K562 (cell line): Measurements from ENCODE around the gene CPNE8. TPM values are rescaled to one million over a fixed set of nuclear protein-coding genes. Genes with fewer than 3 reads are reported as not detected.

Source experiments
- ATAC-seq: fragments of 200-7000 bp; cut with Tn5 transposase; 3 replicates; pipeline ENCODE4 v1.9.1; 2020; ENCODE audit warnings: moderate library complexity
- BruUV-seq: library from RNA; stranded (reverse); fragments of 400-500 nt; replicated peaks from 2 replicates; lab custom pipeline; 2021; lab: Mats Ljungman, UMichigan
- CTCF ChIA-PET: fragments of 300-600 bp; formaldehyde crosslinking; extraction: SDS; loops from one replicate; lab custom pipeline; 2021; ENCODE audit warnings: low intra/inter-chr PET ratio; lab: Yijun Ruan, JAX
- POLR2A ChIA-PET: fragments of 300-600, 350-650 bp; sonication (Branson Sonifier 250); formaldehyde crosslinking; extraction: SDS; loops from one replicate; lab custom pipeline; 2021; ENCODE audit warnings: antibody characterized with exemption, inconsistent platforms; lab: Yijun Ruan, JAX
- DNase-seq, 4 experiments: peaks; one replicate each; pipeline versions ENCODE4 v3.0.0 to v3.0.0-alpha.2; 2011 to 2018; ENCODE audit warnings: low spot score in 3 of 4, mixed read lengths in 3 of 4; ENCODE audit errors: extremely low read depth in 1 of 4
- FAIRE-seq: peaks from 2 replicates; lab custom pipeline; 2011; peaks lifted over from hg19 to GRCh38; lab: Jason Lieb, UNC
- H2AFZ ChIP-seq: 2 replicates; pipeline ENCODE4 v1.6.0; 2011; ENCODE audit warnings: low read depth, low read length, control low read depth, inconsistent platforms
- H3K27ac ChIP-seq: fragments of 200-600 bp; 3 replicates; pipeline ENCODE4 v1.8.0; 2011; ENCODE audit warnings: low read depth, mild to moderate bottlenecking, control low read depth, inconsistent platforms, low read length, moderate library complexity, mixed read lengths; ENCODE audit errors: extremely low read depth
- H3K27me3 ChIP-seq, 2 experiments: fragments of 300-600 bp in 1 of 2; 2 replicates in 1 of 2; 3 replicates in 1 of 2; pipeline versions ENCODE4 v1.6.0 to v1.8.0; 2011; ENCODE audit warnings: inconsistent platforms in 2 of 2, low read length in 2 of 2, mild to moderate bottlenecking in 1 of 2, mixed read lengths in 1 of 2, moderate library complexity in 1 of 2; ENCODE audit not compliant: control insufficient read depth in 2 of 2, insufficient read depth in 2 of 2
- H3K36me3 ChIP-seq: fragments of 300-600 bp; 3 replicates; pipeline ENCODE4 v1.8.0; 2011; ENCODE audit warnings: mild to moderate bottlenecking, low read length, inconsistent platforms; ENCODE audit not compliant: control insufficient read depth, insufficient read depth
- H3K4me1 ChIP-seq, 2 experiments: fragments of 200-600 bp in 1 of 2; replicated peaks in 1 of 2; 2 replicates in 1 of 2; 3 replicates in 1 of 2; pipeline versions ENCODE4 v1.5.1 to v1.8.0; 2011; ENCODE audit warnings: inconsistent platforms in 2 of 2, low read length in 2 of 2, mild to moderate bottlenecking in 1 of 2, mixed read lengths in 1 of 2, moderate library complexity in 1 of 2; ENCODE audit not compliant: control insufficient read depth in 2 of 2, insufficient read depth in 2 of 2
- H3K4me2 ChIP-seq: 2 replicates; pipeline ENCODE4 v1.6.1; 2011; ENCODE audit warnings: low read length, control low read depth, inconsistent platforms, mixed read lengths; ENCODE audit not compliant: insufficient read depth
- H3K4me3 ChIP-seq: fragments of 200-600 bp; sonication (generic), shearing (Covaris generic); 2 replicates; pipeline ENCODE4 v1.5.1; 2016; ENCODE audit warnings: control low read depth, inconsistent platforms
- H3K79me2 ChIP-seq: fragments of 200-600 bp; 3 replicates; pipeline ENCODE4 v1.8.0; 2011; ENCODE audit warnings: low read length, inconsistent platforms; ENCODE audit not compliant: control insufficient read depth, insufficient read depth
- H3K9ac ChIP-seq, 2 experiments: 2 replicates each; pipeline versions ENCODE4 v1.6.0 to v1.6.1; 2011; ENCODE audit warnings: low read depth in 2 of 2, low read length in 2 of 2, control low read depth in 1 of 2, inconsistent platforms in 1 of 2, mild to moderate bottlenecking in 1 of 2, mixed read lengths in 1 of 2; ENCODE audit not compliant: insufficient read depth in 1 of 2
- H3K9me1 ChIP-seq: one replicate; pipeline ENCODE4 v1.6.0; 2011; ENCODE audit warnings: inconsistent platforms, mild to moderate bottlenecking, low read length, moderate library complexity; ENCODE audit not compliant: control insufficient read depth, insufficient read depth
- H3K9me3 ChIP-seq: replicated peaks from 2 replicates; pipeline ENCODE4 v1.5.1; 2011; ENCODE audit warnings: low read depth, low read length, inconsistent platforms; ENCODE audit not compliant: control insufficient read depth, insufficient read depth
- H4K20me1 ChIP-seq: replicated peaks from 2 replicates; pipeline ENCODE4 v1.6.1; 2011; ENCODE audit warnings: low read length, inconsistent platforms, mixed read lengths; ENCODE audit not compliant: control insufficient read depth, insufficient read depth
- FOXK2 ChIP-seq, 2 experiments: fragments of 450-650 bp; IDR thresholded peaks in 1 of 2; conservative IDR thresholded peaks in 1 of 2; 2 replicates each; pipeline ENCODE4 v1.6.1; 2016; ENCODE audit warnings: low read depth in 2 of 2, mild to moderate bottlenecking in 1 of 2
- HNRNPH1 ChIP-seq: fragments of 200-400 bp; formaldehyde crosslinking; optimal IDR thresholded peaks from 2 replicates; pipeline ENCODE3; 2017; ENCODE audit warnings: low read depth, mild to moderate bottlenecking, low read length, moderate library complexity
- HNRNPUL1 ChIP-seq: fragments of 200-400 bp; formaldehyde crosslinking; IDR thresholded peaks from 2 replicates; pipeline ENCODE4 v1.6.1; 2017; ENCODE audit warnings: low read length
- KAT7 ChIP-seq: sonication (generic); formaldehyde crosslinking; IDR thresholded peaks from 2 replicates; pipeline ENCODE4 v1.8.0; 2022; ENCODE audit warnings: missing genetic modification reagents, mild to moderate bottlenecking, borderline replicate concordance
- KLF6 ChIP-seq: fragments of 250-450 bp; sonication (Bioruptor Pico); IDR thresholded peaks from 2 replicates; pipeline ENCODE4 v1.4.0; 2020; ENCODE audit warnings: mild to moderate bottlenecking, moderate library complexity, borderline replicate concordance
- MCM7 ChIP-seq, 2 experiments: fragments of 450-650 bp; IDR thresholded peaks; 2 replicates each; pipeline ENCODE4 v1.6.1; 2016 to 2018
- PHB ChIP-seq: fragments of 250-450 bp; sonication (Bioruptor Pico); IDR thresholded peaks from 2 replicates; pipeline ENCODE4 v1.5.0; 2021
- PRMT5 ChIP-seq: sonication (generic); formaldehyde crosslinking; IDR thresholded peaks from 2 replicates; pipeline ENCODE4 v1.5.0; 2020; ENCODE audit warnings: missing genetic modification reagents
- RBFOX2 ChIP-seq: fragments of 200-400 bp; formaldehyde crosslinking; IDR thresholded peaks from 2 replicates; pipeline ENCODE4 v1.6.1; 2017; ENCODE audit warnings: low read depth, mild to moderate bottlenecking, low read length, moderate library complexity
- SIN3B ChIP-seq: fragments of 450-650 bp; IDR thresholded peaks from 2 replicates; pipeline ENCODE4 v1.6.1; 2017; ENCODE audit warnings: low read depth, mild to moderate bottlenecking, moderate library complexity
- SIX5 ChIP-seq, 2 experiments: IDR thresholded peaks; 2 replicates each; pipeline ENCODE4 v1.6.1; 2011; ENCODE audit warnings: low read length in 2 of 2, borderline replicate concordance in 1 of 2, low read depth in 1 of 2, mild to moderate bottlenecking in 1 of 2, moderate library complexity in 1 of 2; ENCODE audit not compliant: insufficient read depth in 1 of 2
- SMARCA5 ChIP-seq: fragments of 450-650 bp; IDR thresholded peaks from 2 replicates; pipeline ENCODE4 v1.6.1; 2016
- STAG1 ChIP-seq: sonication (generic); formaldehyde crosslinking; IDR thresholded peaks from 2 replicates; pipeline ENCODE4 v1.5.0; 2020; ENCODE audit warnings: missing genetic modification reagents, borderline replicate concordance
- TEAD2 ChIP-seq: fragments of 450-650 bp; IDR thresholded peaks from 2 replicates; pipeline ENCODE4 v1.6.1; 2016; ENCODE audit warnings: missing genetic modification characterization, control low read depth, missing compliant biosample characterization
- ZBTB9 ChIP-seq: fragments of 450-650 bp; formaldehyde crosslinking; IDR thresholded peaks from 2 replicates; pipeline ENCODE4 v1.4.0; 2020; ENCODE audit warnings: mild to moderate bottlenecking, moderate library complexity
- ZNF165 ChIP-seq: fragments of 250-450 bp; sonication (Bioruptor Pico); IDR thresholded peaks from 2 replicates; pipeline ENCODE4 v1.4.0; 2020; ENCODE audit warnings: borderline replicate concordance
- ZNF197 ChIP-seq: fragments of 200-800 bp; sonication (Bioruptor generic); IDR thresholded peaks from 2 replicates; pipeline ENCODE4 v1.6.1; 2016; ENCODE audit warnings: low read depth, missing genetic modification characterization, missing compliant biosample characterization
- ZNF707 ChIP-seq: fragments of 250-450 bp; sonication (Bioruptor Pico); conservative IDR thresholded peaks from 2 replicates; pipeline ENCODE4 v1.8.0; 2022; ENCODE audit warnings: inconsistent platforms, mild to moderate bottlenecking, moderate library complexity
- ZNF76 ChIP-seq: fragments of 250-450 bp; sonication (Bioruptor Pico); IDR thresholded peaks from 2 replicates; pipeline ENCODE4 v1.4.0; 2020; ENCODE audit warnings: mild to moderate bottlenecking, moderate library complexity, borderline replicate concordance
- WGBS: fragments of 100-300 bp; shearing (Covaris generic); methylation state at CpG from one replicate; pipeline ENCODE4 v1.1.6; 2016; ENCODE audit warnings: low coverage, mixed read lengths; ENCODE audit not compliant: insufficient coverage; ENCODE audit errors: missing lambda C conversion rate; 5-methylcytosine and 5-hydroxymethylcytosine counted together
- in situ Hi-C: fragments of 300-500 bp; cut with MboI; formaldehyde crosslinking; loops from 4 replicates; pipeline ENCODE4 v1.15.0; 2018; ENCODE audit warnings: inconsistent platforms, mixed read lengths
- intact Hi-C: fragments of 100-400 bp; cut with micrococcal nuclease; formaldehyde crosslinking; loops from 2 replicates; pipeline ENCODE4 v1.14.2; 2022
- polyA plus RNA-seq, 8 experiments: library from polyadenylated mRNA; depleted of rRNA in 4 of 8; stranded (reverse) in 5 of 8; unstranded in 3 of 8; fragments of >200 nt; fragmentation: Nextera tagmentation in 2 of 8; fragmentation: Illumina TruSeq in 1 of 8; extraction: Ambion mirVana in 2 of 8; extraction: Trizol in 1 of 8; gene quantifications; 2 replicates each; pipeline versions ENCODE4 v1.2.1 to v1.2.3, GENCODE V29; 2011 to 2014; ENCODE audit warnings: inconsistent platforms in 1 of 8, missing spikeins in 1 of 8
- total RNA-seq, 7 experiments: library from RNA; depleted of rRNA in 6 of 7; stranded (reverse); fragments of >200 nt in 6 of 7; fragmentation: Illumina TruSeq in 2 of 7; extraction: Trizol in 2 of 7; gene quantifications; 2 replicates each; pipeline versions ENCODE4 v1.2.1 to v1.2.3, GENCODE V29; 2011 to 2021; ENCODE audit warnings: low replicate concordance in 1 of 7

CPNE8 gene
- total and polyA plus RNA-seq, 9 of the 15 experiments (the other 6 are each of a cell fraction or from before 2014, with no cell fraction given) = 2.4 to 7.0 (median 4.2) TPM

GRCh38 chr12:38625306-38625705 lies 280.1 kb downstream of the CPNE8 start:
- in situ Hi-C loops (no loop called here), intact Hi-C loops (no loop called here)
- H3K27ac ChIP-seq = no peak overlapping the region
- H3K9ac ChIP-seq = no peak overlapping the region
- no peak for FAIRE-seq
- H2AFZ ChIP-seq = no peak overlapping the region
- no peaks in the 10 kb centered on the region for H3K79me2 ChIP-seq
- DNase-seq = no peak
- 0% methylated on average over 5 of the region's 5 CpGs for WGBS
- H3K4me3 ChIP-seq = no peak overlapping the region
- POLR2A ChIA-PET = no interaction called here
- BruUV-seq = no TSS peak
- no peaks in the 10 kb centered on the region for H3K9me3 ChIP-seq
- CTCF ChIA-PET = no interaction called here
- H3K4me2 ChIP-seq = no peak overlapping the region
- no peak for ATAC-seq
- H4K20me1 ChIP-seq = no peaks in the 10 kb centered on the region
- H3K36me3 ChIP-seq = no peaks in the 10 kb centered on the region
- H3K9me1 ChIP-seq = no peaks in the 10 kb centered on the region
- no peaks in the 10 kb centered on the region for H3K27me3 ChIP-seq
- TF ChIP-seq SMARCA5 (no peak), KLF6 (CRISPR knock-in tag) (no peak), ZNF197 (CRISPR knock-in tag) (no peak), ZNF165 (CRISPR knock-in tag) (no peak), ZNF76 (CRISPR knock-in tag) (no peak), ZNF707 (CRISPR knock-in tag) (no peak), HNRNPH1 (no peak)
- TF ChIP-seq, all 486 proteins: peak for 0
- no peaks in the 10 kb centered on the region for H3K4me1 ChIP-seq

- BruUV-seq = no TSS peak
- H3K9me1 ChIP-seq = no peaks in the 10 kb centered on the region
- no peak overlapping the region for H3K4me3 ChIP-seq
- no peak for FAIRE-seq
- WGBS = 0% methylated on average over 2 of the region's 2 CpGs
- no peak for DNase-seq
- no peak for ATAC-seq
- intact Hi-C loops = no loop called here
- no peak overlapping the region for H3K4me2 ChIP-seq
- in situ Hi-C loops = no loop called here
- no peaks in the 10 kb centered on the region for H3K79me2 ChIP-seq
- no peaks in the 10 kb centered on the region for H3K9me3 ChIP-seq
- CTCF ChIA-PET = no interaction called here
- POLR2A ChIA-PET = no interaction called here
- no peaks in the 10 kb centered on the region for H4K20me1 ChIP-seq
- no peaks in the 10 kb centered on the region for H3K36me3 ChIP-seq
- H3K9ac ChIP-seq = no peak overlapping the region
- no peak overlapping the region for H3K27ac ChIP-seq
- no peaks in the 10 kb centered on the region for H3K4me1 ChIP-seq
- H2AFZ ChIP-seq = no peak overlapping the region
- no peaks in the 10 kb centered on the region for H3K27me3 ChIP-seq
- TF ChIP-seq RBFOX2 (no peak), STAG1 (CRISPR knock-in tag) (no peak), FOXK2 (conservative IDR thresholded peaks at IDR 0.05 in 1 of 2, IDR thresholded peaks at IDR 0.05 in 1 of 2; ENCODE audit: low read depth in 2 of 2) (no peak), HNRNPUL1 (no peak), SIN3B (no peak), TEAD2 (tag) (no peak), MCM7 (IDR thresholded peaks at IDR 0.05) (no peak), SIX5 (IDR thresholded peaks at IDR 0.05; ENCODE audit: borderline replicate concordance in 1 of 2, insufficient read depth in 1 of 2, low read depth in 1 of 2, low read length in 2 of 2) (no peak), PHB (CRISPR knock-in tag) (no peak), KAT7 (CRISPR knock-in tag) (no peak), ZBTB9 (CRISPR knock-in tag) (no peak), PRMT5 (no peak)
Measured at GRCh38 chr12:38614171-38614570, 291.2 kb downstream of the CPNE8 start.
